HCT116 (cell line): ENCODE measurements around the gene YTHDC2. TPM values are rescaled to one million over a fixed set of nuclear protein-coding genes. Genes with fewer than 3 reads are reported as not detected.

Experiments used
- ATAC-seq: fragments of 200-7000 bp; cut with Tn5 transposase; 2 replicates; pipeline ENCODE4 v1.9.1; 2020; ENCODE audit warnings: mild to moderate bottlenecking, moderate library complexity
- BruUV-seq: library from RNA; stranded (reverse); fragments of 400-500 nt; replicated peaks from 2 replicates; lab custom pipeline; 2021; lab: Mats Ljungman, UMichigan
- CTCF ChIA-PET: fragments of 300-600 bp; sonication (Branson Sonifier 250); formaldehyde crosslinking; loops from one replicate; lab custom pipeline; 2021; ENCODE audit warnings: antibody characterized with exemption; lab: Charles Lee
- POLR2A ChIA-PET: fragments of 300-600, 350-600 bp; sonication (Branson Sonifier 250); formaldehyde crosslinking; loops from one replicate; lab custom pipeline; 2021; ENCODE audit warnings: antibody characterized with exemption; lab: Charles Lee
- RAD21 ChIA-PET, 2 experiments: fragments of 300-600 bp; sonication (Branson Sonifier 250); formaldehyde crosslinking; loops; one replicate each; lab custom pipeline; 2023; ENCODE audit warnings: low total read pairs in 2 of 2; ENCODE audit not compliant: uncharacterized antibody in 2 of 2, unreplicated experiment in 2 of 2, low non-redundant PET in 1 of 2; lab: Charles Lee
- DNase-seq: peaks from one replicate; pipeline ENCODE4 v3.0.0-alpha.2; 2010; ENCODE audit warnings: low read depth, low spot score
- H2AFZ ChIP-seq: fragments of 200-600 bp; shearing (Covaris generic), sonication (generic); 2 replicates; pipeline ENCODE4 v1.6.1; 2017; ENCODE audit warnings: low read depth, mixed run types, mixed read lengths, antibody characterized with exemption, low read length; ENCODE audit not compliant: poor library complexity, severe bottlenecking
- H3K27ac ChIP-seq: 2 replicates; pipeline ENCODE4 v1.5.1; 2012; ENCODE audit warnings: low read depth, low read length
- H3K27me3 ChIP-seq: fragments of 200-600 bp; sonication (generic); 2 replicates; pipeline ENCODE4 v1.6.1; 2016; ENCODE audit warnings: mixed run types, low read length, mixed read lengths; ENCODE audit not compliant: insufficient read depth
- H3K36me3 ChIP-seq, 2 experiments: fragments of 200-500 bp in 1 of 2; fragments of 200-600 bp in 1 of 2; sonication (Bioruptor generic) in 1 of 2; sonication (generic) in 1 of 2; 2 replicates each; pipeline versions ENCODE4 v1.5.1 to v1.6.1; 2014 to 2016; ENCODE audit warnings: low read length in 2 of 2, inconsistent platforms in 1 of 2, mixed read lengths in 1 of 2, mixed run types in 1 of 2; ENCODE audit not compliant: insufficient read depth in 2 of 2, control insufficient read depth in 1 of 2
- H3K4me1 ChIP-seq, 2 experiments: fragments of 200-600 bp in 1 of 2; sonication (generic) in 1 of 2; 2 replicates each; pipeline versions ENCODE4 v1.5.1 to v1.6.1; 2012 to 2017; ENCODE audit warnings: low read length in 2 of 2, inconsistent platforms in 1 of 2, mild to moderate bottlenecking in 1 of 2, mixed read lengths in 1 of 2, mixed run types in 1 of 2, moderate library complexity in 1 of 2; ENCODE audit not compliant: insufficient read depth in 2 of 2, control insufficient read depth in 1 of 2
- H3K4me2 ChIP-seq: fragments of 200-600 bp; sonication (generic); 2 replicates; pipeline ENCODE4 v1.6.1; 2017; ENCODE audit warnings: mixed run types, low read length, mixed read lengths
- H3K4me3 ChIP-seq, 2 experiments: fragments of 200-600 bp in 1 of 2; sonication (generic) in 1 of 2; replicated peaks in 1 of 2; 2 replicates each; pipeline ENCODE4 v1.5.1; 2011 to 2016; ENCODE audit warnings: low read length in 2 of 2, control low read depth in 1 of 2, low read depth in 1 of 2, mild to moderate bottlenecking in 1 of 2, mixed read lengths in 1 of 2, mixed run types in 1 of 2
- H3K79me2 ChIP-seq: fragments of 200-600 bp; sonication (generic); 2 replicates; pipeline ENCODE4 v1.6.1; 2017; ENCODE audit warnings: mild to moderate bottlenecking, mixed run types, low read length, moderate library complexity, mixed read lengths; ENCODE audit not compliant: insufficient read depth
- H3K9ac ChIP-seq: fragments of 200-600 bp; sonication (generic); 2 replicates; pipeline ENCODE4 v1.6.1; 2016; ENCODE audit warnings: low read length, mixed read lengths
- H3K9me2 ChIP-seq: fragments of 200-600 bp; sonication (generic), shearing (Covaris generic); 2 replicates; pipeline ENCODE4 v1.6.1; 2017; ENCODE audit warnings: mixed run types, mild to moderate bottlenecking, moderate library complexity; ENCODE audit not compliant: insufficient read depth
- H3K9me3 ChIP-seq, 2 experiments: fragments of 200-500 bp in 1 of 2; fragments of 200-600 bp in 1 of 2; sonication (Bioruptor generic) in 1 of 2; sonication (generic) in 1 of 2; 2 replicates each; pipeline ENCODE4 v1.6.1; 2014 to 2017; ENCODE audit warnings: low read length in 2 of 2, mixed read lengths in 2 of 2, inconsistent platforms in 1 of 2, low read depth in 1 of 2, mild to moderate bottlenecking in 1 of 2, mixed run types in 1 of 2, moderate library complexity in 1 of 2; ENCODE audit not compliant: control insufficient read depth in 1 of 2, insufficient read depth in 1 of 2
- H4K20me1 ChIP-seq: fragments of 200-600 bp; sonication (generic), shearing (Covaris generic); 2 replicates; pipeline ENCODE4 v1.6.1; 2017; ENCODE audit warnings: mixed run types, mild to moderate bottlenecking, moderate library complexity; ENCODE audit not compliant: insufficient read depth
- CBX3 ChIP-seq: IDR thresholded peaks from 2 replicates; pipeline ENCODE4 v1.6.1; 2012; ENCODE audit warnings: low read depth
- CEBPB ChIP-seq: IDR thresholded peaks from 2 replicates; pipeline ENCODE4 v1.6.1; 2012; ENCODE audit warnings: low read depth
- EGR1 ChIP-seq: IDR thresholded peaks from 2 replicates; pipeline ENCODE4 v1.6.1; 2012; ENCODE audit warnings: low read depth
- ELF1 ChIP-seq: IDR thresholded peaks from 2 replicates; pipeline ENCODE4 v1.6.1; 2012; ENCODE audit warnings: low read depth, borderline replicate concordance
- EZH2 ChIP-seq: fragments of 200-600 bp; sonication (generic); IDR thresholded peaks from 2 replicates; pipeline ENCODE4 v1.6.1; 2017; ENCODE audit warnings: antibody characterized with exemption, mixed run types
- EZH2phosphoT487 ChIP-seq: fragments of 200-600 bp; IDR thresholded peaks from 2 replicates; pipeline ENCODE4 v1.6.1; 2018; ENCODE audit warnings: antibody characterized with exemption, borderline replicate concordance
- FOSL1 ChIP-seq: IDR thresholded peaks from 2 replicates; pipeline ENCODE4 v1.6.1; 2012; ENCODE audit warnings: low read depth
- JUND ChIP-seq: IDR thresholded peaks from 2 replicates; pipeline ENCODE4 v1.6.1; 2012
- POLR2AphosphoS5 ChIP-seq: IDR thresholded peaks from 2 replicates; pipeline ENCODE4 v1.6.1; 2011; ENCODE audit warnings: mild to moderate bottlenecking, low read depth, low read length, moderate library complexity
- RAD21 ChIP-seq: IDR thresholded peaks from 2 replicates; pipeline ENCODE4 v1.6.1; 2012; ENCODE audit warnings: low read depth, mild to moderate bottlenecking
- SIN3A ChIP-seq: IDR thresholded peaks from 2 replicates; pipeline ENCODE4 v1.6.1; 2012; ENCODE audit warnings: low read depth
- SRF ChIP-seq: IDR thresholded peaks from 2 replicates; pipeline ENCODE4 v1.6.1; 2012; ENCODE audit warnings: low read depth
- TCF7L2 ChIP-seq: IDR thresholded peaks from 2 replicates; pipeline ENCODE4 v1.7.0; 2011; ENCODE audit warnings: borderline replicate concordance, inconsistent platforms; ENCODE audit not compliant: insufficient read depth, insufficient read length; ENCODE audit errors: extremely low read depth
- YY1 ChIP-seq: IDR thresholded peaks from 2 replicates; pipeline ENCODE4 v1.6.1; 2011; ENCODE audit warnings: low read length, low read depth, moderate library complexity, mild to moderate bottlenecking; ENCODE audit not compliant: insufficient replicate concordance; ENCODE audit errors: extremely low read depth
- ZNF274 ChIP-seq: fragments of 200-500 bp; sonication (Bioruptor generic); IDR thresholded peaks from 2 replicates; pipeline ENCODE4 v1.6.1; 2014; ENCODE audit warnings: mild to moderate bottlenecking, low read depth, low read length, inconsistent platforms
- intact Hi-C: fragments of 100-400 bp; cut with micrococcal nuclease; formaldehyde crosslinking; loops from 2 replicates; pipeline ENCODE4 v1.10.0; 2022
- total RNA-seq: library from RNA; stranded (reverse); gene quantifications from one replicate; pipeline ENCODE4 v1.2.1, GENCODE V29; 2021; ENCODE audit not compliant: unreplicated experiment
- TF ChIP-seq, protein P1 (sequence below): IDR thresholded peaks from 2 replicates; pipeline ENCODE4 v1.6.1; 2012
- TF ChIP-seq, protein P2 (sequence below): IDR thresholded peaks from 2 replicates; pipeline ENCODE4 v1.6.1; 2011; ENCODE audit warnings: mild to moderate bottlenecking, low read length, moderate library complexity; ENCODE audit not compliant: insufficient replicate concordance; ENCODE audit errors: extremely low read depth
- TF ChIP-seq, protein P3 (sequence below): IDR thresholded peaks from 2 replicates; pipeline ENCODE4 v1.6.1; 2012; ENCODE audit warnings: low read depth
- TF ChIP-seq, protein P4 (sequence below): IDR thresholded peaks from 2 replicates; pipeline ENCODE4 v1.6.1; 2012
- TF ChIP-seq, protein P5 (sequence below), 3 experiments: fragments of 200-600 bp in 1 of 3; sonication (generic) in 1 of 3; IDR thresholded peaks in 2 of 3; conservative IDR thresholded peaks in 1 of 3; 2 replicates each; pipeline ENCODE4 v1.5.1; 2012 to 2017; ENCODE audit warnings: low read depth in 2 of 3, low read length in 2 of 3, antibody characterized with exemption in 1 of 3, borderline replicate concordance in 1 of 3, control low read depth in 1 of 3, mild to moderate bottlenecking in 1 of 3, mixed read lengths in 1 of 3, mixed run types in 1 of 3, moderate library complexity in 1 of 3; ENCODE audit not compliant: insufficient read depth in 1 of 3

YTHDC2 gene
- total RNA-seq, 1 experiment from 2014 or later: 22.2 TPM

DNA sequence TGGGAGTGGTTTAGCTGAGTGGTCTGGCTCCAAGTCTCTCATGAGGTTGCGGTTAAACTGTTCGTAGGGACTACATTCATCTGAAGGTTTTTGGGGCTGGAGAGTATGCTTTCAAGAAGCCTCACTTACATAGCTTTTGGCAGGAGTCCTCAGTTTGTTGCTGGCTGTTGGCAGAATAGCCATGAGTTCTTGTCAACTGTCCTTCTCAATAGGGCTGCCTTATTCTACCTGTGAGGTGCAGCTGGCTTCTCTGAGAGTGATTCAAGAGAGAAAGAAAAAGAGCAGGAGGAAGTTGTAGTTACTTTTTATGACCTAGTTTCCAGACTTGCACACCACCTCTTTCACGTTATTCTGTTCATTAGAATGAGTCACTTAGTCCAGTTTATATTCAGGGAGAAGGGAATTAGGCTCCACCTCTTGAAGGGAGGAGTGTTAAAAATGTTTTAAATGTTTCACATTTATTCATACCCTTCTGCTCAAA is 33.2 kb downstream of the YTHDC2 start:
- peaks cover 0 to 2% of the 10 kb centered on the region in 2 experiments; a peak in 2 of 4 replicates for H3K36me3 ChIP-seq
- no peaks in the 10 kb centered on the region for H3K4me1 ChIP-seq
- intact Hi-C loops: no loop called here
- H3K27ac ChIP-seq: no peak overlapping the region
- CTCF ChIA-PET: no interaction called here
- POLR2A ChIA-PET: no interaction called here
- no peaks in the 10 kb centered on the region for H3K9me3 ChIP-seq
- H3K9me2 ChIP-seq: no peaks in the 10 kb centered on the region
- RAD21 ChIA-PET: no interaction called here
- no peak overlapping the region for H3K4me2 ChIP-seq
- 0 out of 2 replicates have a peak, but pooled peaks cover 3% of the 10 kb centered on the region for H3K79me2 ChIP-seq
- H2AFZ ChIP-seq: no peak overlapping the region
- ATAC-seq: no peak
- H3K9ac ChIP-seq: no peak overlapping the region
- TF ChIP-seq JUND (no peak), EGR1 (no peak), RAD21 (no peak), CEBPB (no peak), ELF1 (no peak), SIN3A (no peak), TCF7L2 (no peak), ZNF274 (no peak), POLR2AphosphoS5 (no peak), EZH2 (no peak), SRF (no peak), CBX3 (no peak), FOSL1 (no peak), YY1 (no peak), EZH2phosphoT487 (no peak)
- TF ChIP-seq, protein P1, sequence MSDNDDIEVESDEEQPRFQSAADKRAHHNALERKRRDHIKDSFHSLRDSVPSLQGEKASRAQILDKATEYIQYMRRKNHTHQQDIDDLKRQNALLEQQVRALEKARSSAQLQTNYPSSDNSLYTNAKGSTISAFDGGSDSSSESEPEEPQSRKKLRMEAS: no peak
- TF ChIP-seq, protein P2, sequence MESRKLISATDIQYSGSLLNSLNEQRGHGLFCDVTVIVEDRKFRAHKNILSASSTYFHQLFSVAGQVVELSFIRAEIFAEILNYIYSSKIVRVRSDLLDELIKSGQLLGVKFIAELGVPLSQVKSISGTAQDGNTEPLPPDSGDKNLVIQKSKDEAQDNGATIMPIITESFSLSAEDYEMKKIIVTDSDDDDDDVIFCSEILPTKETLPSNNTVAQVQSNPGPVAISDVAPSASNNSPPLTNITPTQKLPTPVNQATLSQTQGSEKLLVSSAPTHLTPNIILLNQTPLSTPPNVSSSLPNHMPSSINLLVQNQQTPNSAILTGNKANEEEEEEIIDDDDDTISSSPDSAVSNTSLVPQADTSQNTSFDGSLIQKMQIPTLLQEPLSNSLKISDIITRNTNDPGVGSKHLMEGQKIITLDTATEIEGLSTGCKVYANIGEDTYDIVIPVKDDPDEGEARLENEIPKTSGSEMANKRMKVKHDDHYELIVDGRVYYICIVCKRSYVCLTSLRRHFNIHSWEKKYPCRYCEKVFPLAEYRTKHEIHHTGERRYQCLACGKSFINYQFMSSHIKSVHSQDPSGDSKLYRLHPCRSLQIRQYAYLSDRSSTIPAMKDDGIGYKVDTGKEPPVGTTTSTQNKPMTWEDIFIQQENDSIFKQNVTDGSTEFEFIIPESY: no peak
- TF ChIP-seq, protein P3, sequence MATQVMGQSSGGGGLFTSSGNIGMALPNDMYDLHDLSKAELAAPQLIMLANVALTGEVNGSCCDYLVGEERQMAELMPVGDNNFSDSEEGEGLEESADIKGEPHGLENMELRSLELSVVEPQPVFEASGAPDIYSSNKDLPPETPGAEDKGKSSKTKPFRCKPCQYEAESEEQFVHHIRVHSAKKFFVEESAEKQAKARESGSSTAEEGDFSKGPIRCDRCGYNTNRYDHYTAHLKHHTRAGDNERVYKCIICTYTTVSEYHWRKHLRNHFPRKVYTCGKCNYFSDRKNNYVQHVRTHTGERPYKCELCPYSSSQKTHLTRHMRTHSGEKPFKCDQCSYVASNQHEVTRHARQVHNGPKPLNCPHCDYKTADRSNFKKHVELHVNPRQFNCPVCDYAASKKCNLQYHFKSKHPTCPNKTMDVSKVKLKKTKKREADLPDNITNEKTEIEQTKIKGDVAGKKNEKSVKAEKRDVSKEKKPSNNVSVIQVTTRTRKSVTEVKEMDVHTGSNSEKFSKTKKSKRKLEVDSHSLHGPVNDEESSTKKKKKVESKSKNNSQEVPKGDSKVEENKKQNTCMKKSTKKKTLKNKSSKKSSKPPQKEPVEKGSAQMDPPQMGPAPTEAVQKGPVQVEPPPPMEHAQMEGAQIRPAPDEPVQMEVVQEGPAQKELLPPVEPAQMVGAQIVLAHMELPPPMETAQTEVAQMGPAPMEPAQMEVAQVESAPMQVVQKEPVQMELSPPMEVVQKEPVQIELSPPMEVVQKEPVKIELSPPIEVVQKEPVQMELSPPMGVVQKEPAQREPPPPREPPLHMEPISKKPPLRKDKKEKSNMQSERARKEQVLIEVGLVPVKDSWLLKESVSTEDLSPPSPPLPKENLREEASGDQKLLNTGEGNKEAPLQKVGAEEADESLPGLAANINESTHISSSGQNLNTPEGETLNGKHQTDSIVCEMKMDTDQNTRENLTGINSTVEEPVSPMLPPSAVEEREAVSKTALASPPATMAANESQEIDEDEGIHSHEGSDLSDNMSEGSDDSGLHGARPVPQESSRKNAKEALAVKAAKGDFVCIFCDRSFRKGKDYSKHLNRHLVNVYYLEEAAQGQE: no peak
- TF ChIP-seq, protein P4, sequence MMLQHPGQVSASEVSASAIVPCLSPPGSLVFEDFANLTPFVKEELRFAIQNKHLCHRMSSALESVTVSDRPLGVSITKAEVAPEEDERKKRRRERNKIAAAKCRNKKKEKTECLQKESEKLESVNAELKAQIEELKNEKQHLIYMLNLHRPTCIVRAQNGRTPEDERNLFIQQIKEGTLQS: no peak
- TF ChIP-seq, protein P5, sequence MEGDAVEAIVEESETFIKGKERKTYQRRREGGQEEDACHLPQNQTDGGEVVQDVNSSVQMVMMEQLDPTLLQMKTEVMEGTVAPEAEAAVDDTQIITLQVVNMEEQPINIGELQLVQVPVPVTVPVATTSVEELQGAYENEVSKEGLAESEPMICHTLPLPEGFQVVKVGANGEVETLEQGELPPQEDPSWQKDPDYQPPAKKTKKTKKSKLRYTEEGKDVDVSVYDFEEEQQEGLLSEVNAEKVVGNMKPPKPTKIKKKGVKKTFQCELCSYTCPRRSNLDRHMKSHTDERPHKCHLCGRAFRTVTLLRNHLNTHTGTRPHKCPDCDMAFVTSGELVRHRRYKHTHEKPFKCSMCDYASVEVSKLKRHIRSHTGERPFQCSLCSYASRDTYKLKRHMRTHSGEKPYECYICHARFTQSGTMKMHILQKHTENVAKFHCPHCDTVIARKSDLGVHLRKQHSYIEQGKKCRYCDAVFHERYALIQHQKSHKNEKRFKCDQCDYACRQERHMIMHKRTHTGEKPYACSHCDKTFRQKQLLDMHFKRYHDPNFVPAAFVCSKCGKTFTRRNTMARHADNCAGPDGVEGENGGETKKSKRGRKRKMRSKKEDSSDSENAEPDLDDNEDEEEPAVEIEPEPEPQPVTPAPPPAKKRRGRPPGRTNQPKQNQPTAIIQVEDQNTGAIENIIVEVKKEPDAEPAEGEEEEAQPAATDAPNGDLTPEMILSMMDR (IDR thresholded peaks at IDR 0.05 in 2 of 3, conservative IDR thresholded peaks at IDR 0.05 in 1 of 3; ENCODE audit: borderline replicate concordance in 1 of 3, insufficient read depth in 1 of 3, low read depth in 2 of 3, low read length in 2 of 3): no peak
- no TSS peak for BruUV-seq
- no peaks in the 10 kb centered on the region for H4K20me1 ChIP-seq
- DNase-seq: no peak
- H3K27me3 ChIP-seq: no peaks in the 10 kb centered on the region
- no peak overlapping the region for H3K4me3 ChIP-seq
